NOMO-1 treated with DMSO at 0.1 percent for 48 hours (cell line): Measurements from ENCODE around the gene UBASH3B.
"Not testable (repeated sequence)": the region's sequence is repeated elsewhere in the genome, so short reads cannot be mapped to it uniquely, and the experiment has no call there.

Experiments
- DNase-seq: peaks from one replicate; lab custom pipeline; 2025; ENCODE audit not compliant: unreplicated experiment; lab: John Stamatoyannopoulos, UW

The UBASH3B gene

DNA sequence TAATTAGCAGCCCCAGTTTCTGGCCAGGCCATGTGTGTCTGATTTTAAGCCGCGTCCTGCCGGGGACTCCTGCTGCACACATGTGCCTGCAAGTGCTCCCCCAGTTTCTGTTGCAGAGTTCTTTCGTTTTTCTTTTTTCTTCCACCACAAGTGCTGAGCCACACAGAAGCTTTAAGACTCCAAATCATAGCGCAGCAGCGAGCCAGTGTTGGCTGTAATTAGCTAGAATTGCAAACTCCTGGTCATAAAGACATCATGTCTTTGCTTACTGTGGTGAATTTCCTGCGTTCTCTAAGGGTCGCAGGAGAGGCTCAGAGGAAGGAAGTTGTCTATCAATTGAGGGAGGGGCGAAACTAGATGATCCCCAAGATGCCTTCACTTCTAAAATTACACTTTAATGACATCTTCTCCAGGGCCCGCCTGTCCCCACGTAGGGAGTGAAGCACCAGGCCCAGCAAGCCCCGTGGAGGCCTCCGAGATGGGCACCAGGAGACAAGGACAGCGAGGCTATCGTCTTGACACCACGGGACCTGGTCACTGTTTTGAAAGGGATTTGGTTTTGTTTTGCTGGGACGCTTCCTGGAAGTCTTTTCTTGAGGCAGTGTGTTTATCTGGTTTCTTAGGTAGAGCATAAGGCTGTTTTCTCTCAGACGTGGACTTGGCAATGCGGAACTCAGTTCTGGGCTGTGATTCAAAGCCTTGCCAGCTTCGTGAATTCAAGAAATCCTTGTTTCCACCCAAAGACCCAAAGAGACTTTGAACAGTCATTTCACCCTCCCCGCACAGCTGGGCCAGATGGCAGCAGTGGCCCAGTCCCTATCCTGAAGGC lies 71.8 kb downstream of the UBASH3B start:
- peak; percentile 47 for DNase-seq

DNA sequence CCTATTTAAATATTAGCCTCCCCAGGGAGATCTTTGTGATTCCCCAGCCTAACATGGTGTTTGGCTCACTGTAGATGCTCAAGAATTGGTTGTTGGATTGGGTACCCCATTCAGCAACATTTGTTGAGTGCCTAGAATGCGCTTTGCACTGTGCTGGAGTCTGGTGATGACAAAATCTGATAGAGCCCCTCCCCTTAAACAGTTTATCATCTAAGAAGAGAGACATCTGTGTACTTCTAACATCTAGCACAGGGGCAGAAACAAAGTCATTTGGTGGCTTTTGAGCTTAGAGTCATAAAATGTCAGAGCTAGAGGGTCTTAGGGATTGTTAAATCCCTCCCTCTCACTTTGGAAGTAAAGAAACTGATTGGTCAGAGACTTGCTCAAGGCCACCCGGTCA lies 73.0 kb downstream of the UBASH3B start:
- DNase-seq: no peak

DNA sequence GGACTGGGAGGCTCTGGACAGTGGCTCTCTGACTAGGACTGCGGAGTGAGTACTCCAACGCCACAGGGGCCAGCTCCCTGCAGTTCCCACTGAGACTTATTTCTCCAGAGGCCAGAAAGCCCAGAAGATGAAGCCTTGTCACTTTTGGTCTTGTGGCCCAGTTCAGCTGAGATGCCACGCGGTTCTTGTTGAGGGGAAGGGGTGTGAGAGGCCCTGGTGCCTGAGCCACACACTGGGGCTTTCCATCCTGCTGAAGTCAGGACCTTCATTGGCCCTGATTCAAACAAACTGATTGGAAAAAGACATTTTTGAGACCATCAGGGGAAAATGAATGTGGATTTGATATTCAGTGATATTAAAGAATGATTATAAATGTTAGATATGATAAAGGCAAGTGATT lies 73.6 kb downstream of the UBASH3B start:
- DNase-seq: no peak

DNA sequence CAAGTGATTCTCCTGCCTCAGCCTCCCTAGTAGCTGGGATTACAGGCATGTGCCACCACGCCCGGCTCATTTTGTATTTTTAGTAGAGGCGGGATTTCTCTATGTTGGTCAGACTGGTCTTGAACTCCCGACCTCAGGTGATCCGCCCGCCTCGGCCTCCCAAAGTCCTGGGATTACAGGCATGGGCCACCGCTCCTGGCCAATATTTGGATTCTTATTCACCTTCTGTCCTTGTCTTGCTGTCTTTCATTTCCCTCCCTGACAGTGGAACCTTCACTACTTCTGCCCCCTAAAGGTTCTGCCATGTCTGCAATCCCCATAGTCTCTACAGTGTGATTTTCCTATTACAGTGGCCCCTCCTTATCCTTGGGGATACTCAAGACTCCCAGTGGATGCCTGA lies 75.2 kb downstream of the UBASH3B start:
- not testable (repeated sequence) for DNase-seq

DNA sequence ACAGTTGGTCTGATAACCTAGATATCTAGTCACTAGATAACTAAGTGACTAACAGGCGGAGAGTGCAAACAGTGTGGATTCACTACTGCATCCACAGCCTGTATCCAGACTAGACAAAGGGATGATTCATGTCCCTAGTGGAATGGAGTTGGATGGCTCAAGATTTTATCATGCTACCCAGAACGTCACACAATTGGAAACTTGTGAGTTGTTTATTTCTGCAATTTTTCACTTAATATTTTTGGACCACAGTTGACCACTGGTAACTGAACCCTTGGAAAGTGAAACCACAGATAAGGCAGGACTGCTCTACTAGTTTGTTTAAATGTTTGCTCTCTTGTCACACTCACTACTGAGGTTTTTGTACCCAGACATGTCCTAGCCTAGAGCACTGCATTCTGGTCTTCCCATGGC lies 76.0 kb downstream of the UBASH3B start:
- no peak for DNase-seq

DNA sequence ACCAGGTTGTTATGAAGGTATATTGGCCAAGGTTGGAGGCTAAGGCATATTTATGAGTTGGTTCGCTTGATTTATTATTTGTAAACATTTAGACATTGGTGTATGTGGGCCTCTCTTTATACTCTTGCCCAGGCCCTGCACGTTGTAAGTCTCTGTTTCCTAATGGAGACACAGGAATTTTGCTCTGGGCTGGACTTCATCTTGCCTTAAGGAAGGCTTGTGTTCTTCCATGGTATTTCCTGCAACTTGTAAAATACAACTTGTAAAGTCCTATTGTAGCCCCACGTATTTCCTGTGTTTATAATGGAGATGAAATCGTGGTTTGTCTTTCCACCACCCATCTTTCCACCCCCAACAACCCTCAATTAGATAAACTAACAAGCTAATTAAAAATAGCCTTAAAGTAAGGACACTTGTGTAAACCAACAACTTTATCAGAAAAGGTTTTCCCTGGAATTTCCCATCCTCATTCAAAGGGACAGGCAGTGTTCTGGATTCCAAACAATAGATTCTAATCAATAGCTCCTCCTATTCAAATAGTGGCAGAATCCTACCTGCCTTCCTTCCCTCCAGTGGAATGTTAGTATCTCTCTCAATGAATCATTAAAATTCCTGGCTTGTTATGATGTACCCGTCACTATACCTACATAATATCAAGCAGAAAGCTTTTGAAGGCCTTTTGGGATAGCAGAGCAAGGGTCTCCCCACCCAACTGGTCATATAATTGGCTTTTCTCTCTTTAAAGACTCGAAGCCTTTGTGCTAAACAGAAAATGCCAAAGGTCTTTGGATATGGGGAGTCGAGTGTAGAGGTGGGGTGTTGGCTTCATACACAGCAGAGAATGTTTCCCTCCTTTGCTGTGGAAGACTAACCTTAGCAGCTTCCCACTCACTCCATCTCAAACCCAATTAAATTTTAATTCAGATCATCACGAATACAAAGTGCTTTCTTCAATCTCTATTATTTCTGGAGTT lies 77.1 kb downstream of the UBASH3B start:
- DNase-seq: no peak

DNA sequence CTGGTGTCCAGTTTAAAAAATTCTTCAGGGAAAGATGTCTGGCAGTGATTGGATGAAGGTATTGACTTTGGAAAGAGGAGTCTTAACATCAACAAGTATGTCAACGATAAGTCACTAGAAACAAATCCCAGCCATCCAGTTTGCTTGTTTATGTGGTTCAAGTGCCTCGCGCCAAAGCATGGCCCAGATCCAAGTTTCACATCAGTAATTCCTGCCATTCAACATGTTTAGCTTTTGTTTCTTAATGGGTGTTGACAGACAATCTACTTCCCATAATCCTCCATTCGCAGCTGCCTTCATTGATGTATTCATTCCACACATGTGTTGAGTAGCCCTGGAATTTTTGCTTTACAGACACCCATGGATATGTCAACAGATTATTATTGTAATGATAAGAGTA lies 77.8 kb downstream of the UBASH3B start:
- DNase-seq: peak; percentile 51

DNA sequence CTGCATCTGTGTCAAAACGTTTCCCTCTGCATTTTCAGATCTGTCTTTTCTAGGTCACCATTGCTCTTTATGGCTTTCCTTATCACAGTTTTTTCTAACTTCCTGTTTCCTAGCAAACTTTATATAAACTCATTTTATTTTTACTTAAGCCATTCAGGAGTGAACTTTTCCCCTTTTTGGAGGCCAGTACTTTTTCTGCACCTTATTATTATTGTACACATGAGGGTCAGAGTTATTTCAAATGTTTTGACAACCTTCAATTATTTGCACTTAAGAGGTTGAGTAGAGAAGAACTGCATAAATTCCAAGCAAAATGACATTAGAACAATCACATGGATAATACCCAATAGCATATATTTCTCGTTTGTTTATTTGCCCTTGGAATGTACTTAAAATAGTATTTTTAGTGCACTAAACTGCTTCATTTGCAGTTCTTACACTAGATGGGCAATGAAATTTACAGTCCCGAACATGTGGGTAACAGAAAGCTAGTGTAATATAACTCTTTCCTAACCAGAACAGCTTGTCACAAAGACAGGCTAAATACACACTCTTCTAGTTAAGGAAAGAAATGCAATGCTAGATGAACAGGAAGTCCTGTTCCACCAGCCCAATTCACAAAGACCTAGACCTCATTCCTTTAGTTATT lies 79.5 kb downstream of the UBASH3B start:
- no peak for DNase-seq

DNA sequence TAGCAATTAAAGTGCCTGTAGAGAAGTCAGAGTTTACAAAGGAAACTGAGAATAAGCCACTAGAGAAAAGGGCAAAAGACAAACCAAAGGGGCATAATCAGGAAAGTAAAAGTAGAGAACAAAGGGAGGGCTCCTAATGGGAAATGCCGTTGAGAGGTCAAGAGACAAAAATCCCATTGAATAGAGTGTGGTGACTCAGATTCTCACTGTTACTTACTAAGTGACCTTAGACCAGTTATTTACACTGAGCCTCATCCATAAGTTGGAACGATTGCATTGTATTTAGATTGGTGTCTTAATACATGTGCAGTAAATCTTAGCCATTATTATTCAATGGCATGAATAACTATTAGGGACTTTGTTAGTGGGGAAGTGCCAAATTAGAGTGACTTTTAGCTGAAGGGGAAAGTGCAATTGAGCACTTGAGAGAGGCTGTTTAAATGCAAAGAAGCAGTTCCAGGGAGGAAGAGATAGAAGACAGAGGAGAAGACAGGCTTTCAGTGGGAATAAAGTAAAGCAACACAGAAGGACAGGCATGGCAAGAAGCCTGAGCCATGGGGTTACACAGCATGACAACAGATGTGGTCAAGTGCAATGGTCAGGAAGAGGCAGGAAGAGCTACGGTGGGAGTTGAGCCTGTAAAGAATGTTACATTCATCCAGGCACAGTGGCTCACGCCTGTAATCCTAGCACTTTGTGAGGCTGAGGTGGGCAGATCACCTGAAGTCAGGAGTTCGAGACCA lies 82.6 kb downstream of the UBASH3B start:
- no peak for DNase-seq

DNA sequence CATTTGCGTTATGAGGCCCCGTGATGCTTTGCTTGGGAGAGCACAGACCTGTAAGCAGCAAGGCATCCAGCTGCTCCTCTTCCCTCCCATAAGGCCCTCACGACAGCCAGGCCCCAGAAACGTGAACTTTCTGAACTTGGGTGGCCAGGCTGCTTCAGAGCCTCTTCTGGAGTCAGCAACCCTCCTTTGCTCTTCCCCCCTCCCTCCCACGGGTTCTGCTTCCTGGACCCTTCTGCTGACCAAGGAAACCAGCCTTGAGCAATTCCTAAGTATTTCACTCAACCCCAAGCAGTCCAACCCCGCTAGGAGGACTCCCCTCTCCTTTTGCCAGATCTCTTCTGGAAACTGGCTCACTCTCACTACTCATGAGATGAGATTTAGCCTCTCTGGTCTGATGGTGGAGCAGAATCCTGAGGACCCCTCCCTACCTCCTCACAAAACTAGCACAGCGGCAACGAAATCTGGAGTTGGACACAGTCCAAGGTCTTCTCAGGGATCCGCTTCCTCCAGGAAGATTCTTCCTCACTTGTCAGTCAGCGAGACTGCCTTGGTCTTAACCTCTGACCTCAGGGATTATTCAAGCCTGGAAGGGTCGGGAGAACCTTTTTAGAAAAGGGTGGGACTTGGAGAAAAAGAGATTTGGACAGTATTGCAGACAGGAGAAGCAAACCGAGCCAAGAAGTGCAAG lies 86.2 kb downstream of the UBASH3B start:
- no peak for DNase-seq

DNA sequence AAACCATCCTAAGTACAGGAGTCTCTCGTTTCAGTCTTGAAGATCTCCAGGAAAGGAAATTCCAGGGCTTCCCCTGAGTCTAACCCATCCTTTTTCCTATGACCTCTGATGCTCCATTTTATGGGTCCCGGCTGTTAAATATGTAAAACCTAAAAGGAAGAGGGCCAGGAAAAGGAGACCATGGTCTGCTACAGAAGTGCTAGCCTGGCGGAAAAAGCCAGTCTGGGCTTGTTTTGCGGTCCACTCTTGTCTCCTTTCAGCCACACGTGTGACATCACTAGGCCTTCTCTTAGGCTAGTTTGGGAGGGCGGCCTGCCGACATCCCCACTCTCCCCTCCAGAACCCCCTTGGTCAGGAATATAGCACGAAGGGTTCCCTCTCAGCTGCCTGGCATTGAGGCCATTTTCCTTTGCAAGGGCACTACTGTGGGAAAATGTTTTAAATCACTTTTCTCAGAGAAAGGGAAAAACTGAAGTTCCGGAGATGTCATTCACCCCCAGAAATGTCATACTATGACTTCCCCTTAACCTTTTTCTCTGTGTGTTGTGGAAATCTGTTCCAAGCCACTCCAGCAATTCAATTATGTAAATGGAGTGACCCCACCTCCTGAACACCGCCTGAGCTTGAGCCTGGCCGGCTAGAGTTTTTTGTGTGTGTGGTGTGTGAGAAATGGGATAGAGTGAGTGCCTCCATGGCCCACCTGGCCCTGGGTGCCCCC lies 86.9 kb downstream of the UBASH3B start:
- DNase-seq: peak; percentile 64

DNA sequence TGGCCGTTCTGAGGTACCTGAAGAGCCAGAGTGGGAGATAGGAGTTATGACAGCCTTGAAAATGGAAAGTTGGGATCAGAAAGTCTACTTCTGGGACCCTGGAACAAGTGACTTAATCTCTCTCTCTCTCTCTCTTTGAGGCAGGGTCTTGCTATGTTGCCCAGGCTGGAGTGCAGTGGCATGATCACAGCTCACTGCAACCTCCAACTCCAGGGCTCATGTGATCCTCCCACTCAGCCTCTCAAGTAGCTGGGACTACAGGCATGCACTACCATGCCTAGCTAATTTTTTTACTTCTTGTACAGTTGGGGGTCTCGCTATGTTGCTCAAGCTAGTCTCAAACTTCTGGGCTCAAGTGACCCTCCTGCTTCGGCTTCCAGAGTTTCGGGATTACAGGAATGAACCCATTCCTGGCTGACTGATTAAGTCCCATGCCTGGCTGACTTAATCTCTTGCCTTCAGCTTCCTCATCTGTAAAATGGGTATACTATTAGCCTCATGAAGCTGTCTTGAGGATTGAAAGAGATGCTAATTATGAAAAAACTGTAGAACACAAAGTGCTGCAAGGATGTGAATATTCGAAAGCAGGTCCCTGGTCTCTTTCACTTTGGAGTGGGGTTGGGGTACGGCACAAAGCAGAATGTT lies 87.7 kb downstream of the UBASH3B start:
- DNase-seq: no peak

DNA sequence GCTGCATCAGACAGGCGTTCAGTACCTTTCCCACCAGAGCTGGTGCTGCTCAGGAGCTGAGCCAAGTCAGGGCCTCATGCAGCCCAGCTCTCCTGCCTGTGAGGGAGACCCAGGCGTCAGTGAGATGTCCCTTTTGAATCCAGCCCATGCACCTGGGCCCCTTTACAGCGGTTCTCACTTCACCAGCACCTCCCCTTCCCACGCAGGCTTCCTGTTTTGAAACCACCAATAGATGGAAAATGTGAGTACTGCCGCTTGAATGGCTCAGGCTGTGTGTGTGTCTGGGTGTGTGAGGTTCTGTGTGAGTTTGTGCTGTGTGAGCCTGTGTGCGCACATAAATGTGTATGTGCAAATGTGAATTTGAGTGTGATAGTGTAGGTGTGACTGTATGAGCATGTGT lies 88.4 kb downstream of the UBASH3B start:
- peak; percentile 91 for DNase-seq

DNA sequence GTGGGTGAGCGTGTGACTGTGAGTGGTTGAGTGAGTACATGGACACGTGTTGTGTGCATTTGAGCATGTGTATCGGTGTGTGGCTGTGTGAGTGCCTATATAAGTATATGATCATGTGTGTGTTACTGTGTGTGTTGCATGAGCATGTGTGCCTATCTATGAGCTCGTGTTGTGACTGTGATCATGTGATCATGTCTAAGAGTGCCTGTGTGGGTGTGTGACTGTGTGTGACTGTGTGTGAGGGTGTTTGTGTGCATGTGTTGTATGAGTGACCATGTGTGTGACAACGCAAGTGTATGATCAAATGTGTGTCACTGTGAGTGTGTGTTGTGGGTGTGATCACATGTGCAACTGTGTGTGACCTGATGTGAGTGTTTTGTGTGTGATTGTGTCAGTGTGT lies 88.8 kb downstream of the UBASH3B start:
- DNase-seq: no peak

DNA sequence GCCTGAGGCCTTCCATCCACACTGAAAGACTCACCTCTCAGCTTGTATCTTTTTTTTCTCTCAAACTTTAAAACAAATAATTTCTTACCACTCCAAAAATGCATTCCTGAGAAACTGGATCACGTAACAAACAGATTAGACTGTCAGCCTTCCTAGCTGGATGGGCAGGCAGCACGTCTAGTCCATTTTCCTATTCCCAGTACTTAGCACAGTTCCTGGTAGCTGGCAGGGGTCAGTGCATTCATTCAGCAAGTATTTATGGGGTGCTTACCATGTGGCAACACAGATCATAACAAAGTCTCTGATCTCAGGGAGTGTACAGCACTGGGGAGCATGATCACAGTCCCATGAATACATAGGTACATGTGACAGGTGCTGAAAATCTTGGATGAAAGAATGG lies 89.6 kb downstream of the UBASH3B start:
- no peak for DNase-seq

DNA sequence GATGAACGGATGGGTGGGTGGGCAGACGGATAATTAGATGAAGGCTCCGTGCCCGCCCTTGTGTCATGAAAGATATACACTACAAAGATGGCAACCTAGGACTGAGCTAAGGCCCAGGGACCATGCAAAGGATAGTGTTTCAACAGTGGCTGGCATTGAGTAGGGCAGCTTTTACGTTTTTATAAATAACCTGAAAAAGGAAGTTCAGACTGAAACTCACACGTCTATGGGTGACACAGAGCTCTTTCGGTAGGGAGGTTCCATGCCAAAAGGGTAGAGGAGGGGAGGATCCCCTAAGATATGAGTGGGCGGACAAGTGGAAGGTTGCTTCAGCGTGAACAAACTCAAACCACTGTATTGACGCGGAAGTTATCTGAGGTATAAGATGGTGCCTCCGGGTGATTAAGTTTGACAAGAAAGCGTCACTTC lies 90.5 kb downstream of the UBASH3B start:
- peak; percentile 97 for DNase-seq

DNA sequence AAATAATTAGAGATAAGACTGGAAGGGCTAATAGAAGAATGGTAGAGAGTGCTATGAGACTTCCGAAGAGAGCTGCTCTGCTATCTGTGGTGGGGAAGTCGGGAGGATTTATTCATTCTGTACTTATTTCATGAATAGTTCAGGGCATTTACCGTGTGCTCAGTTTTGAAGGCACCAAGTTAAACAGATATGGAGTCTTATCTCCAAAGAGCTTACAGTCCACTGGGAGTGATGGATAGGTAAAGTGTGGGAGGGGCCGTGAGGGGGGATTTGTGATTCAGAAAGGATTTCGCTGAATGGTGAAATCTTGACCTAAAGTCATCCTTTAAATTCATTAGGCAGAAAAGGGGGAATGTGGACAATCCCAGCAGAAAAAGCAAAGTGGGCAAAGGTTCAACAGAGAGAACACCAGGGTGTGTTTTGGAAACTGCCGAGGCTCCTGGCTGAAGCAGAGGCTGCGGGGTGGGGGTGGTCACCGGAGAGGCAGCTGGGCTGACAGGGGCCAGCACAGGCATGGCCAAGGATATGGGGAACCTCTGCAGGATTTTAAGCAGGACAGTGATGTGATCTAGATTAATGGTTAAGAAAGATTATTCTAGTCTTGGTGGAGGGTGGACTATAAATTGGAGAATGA lies 91.2 kb downstream of the UBASH3B start:
- DNase-seq: no peak

DNA sequence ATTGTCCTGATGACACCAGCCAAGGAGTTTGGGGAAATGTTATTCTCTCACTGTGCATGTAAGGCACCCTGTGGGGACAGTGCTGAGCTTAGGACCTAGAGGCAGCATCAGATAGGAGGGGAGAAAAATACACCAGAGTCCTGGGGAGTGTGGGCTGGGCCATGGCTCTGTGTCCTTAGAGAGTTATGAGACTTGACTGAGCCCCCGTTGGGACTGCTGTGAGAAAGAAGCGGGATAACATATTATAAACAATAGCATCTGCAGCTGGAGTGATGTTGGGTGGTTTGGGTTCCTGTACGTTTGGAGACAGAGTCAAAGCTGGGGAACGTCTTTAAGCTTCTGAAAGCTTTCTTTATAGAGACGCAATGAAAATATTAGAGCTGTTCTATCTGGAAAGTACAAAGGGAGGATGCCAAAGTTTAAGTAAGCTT lies 91.8 kb downstream of the UBASH3B start:
- DNase-seq: no peak
